Endodermal cell (in vitro differentiated cells): Measurements from ENCODE around the gene TTN. TPM values are rescaled to one million over a fixed set of nuclear protein-coding genes. Genes with fewer than 3 reads are reported as not detected.

Source experiments
- DNase-seq: peaks from one replicate; pipeline ENCODE4 v3.0.0-alpha.2; 2017
- H3K27ac ChIP-seq: 2 replicates; pipeline ENCODE4 v1.5.1; 2013; ENCODE audit warnings: mild to moderate bottlenecking, low read depth, low read length, moderate library complexity
- H3K27me3 ChIP-seq: 2 replicates; pipeline ENCODE4 v1.6.1; 2013; ENCODE audit warnings: mild to moderate bottlenecking, low read length, moderate library complexity; ENCODE audit not compliant: insufficient read depth, control insufficient read depth, poor library complexity, severe bottlenecking
- H3K36me3 ChIP-seq: 2 replicates; pipeline ENCODE4 v1.7.0; 2013; ENCODE audit warnings: mild to moderate bottlenecking, low read length, moderate library complexity; ENCODE audit not compliant: control insufficient read depth, insufficient read depth
- H3K4me1 ChIP-seq: one replicate; pipeline ENCODE4 v1.7.0; 2013; ENCODE audit warnings: low read length; ENCODE audit not compliant: control insufficient read depth, insufficient read depth
- H3K4me3 ChIP-seq: 2 replicates; pipeline ENCODE4 v1.5.1; 2013; ENCODE audit warnings: mild to moderate bottlenecking, low read length, moderate library complexity
- H3K9ac ChIP-seq: 2 replicates; pipeline ENCODE4 v1.6.1; 2013; ENCODE audit warnings: mild to moderate bottlenecking, low read length, moderate library complexity; ENCODE audit not compliant: poor library complexity, severe bottlenecking; ENCODE audit errors: extremely low read depth
- H3K9me3 ChIP-seq: 2 replicates; pipeline ENCODE4 v1.6.1; 2013; ENCODE audit warnings: mild to moderate bottlenecking, low read length, moderate library complexity; ENCODE audit not compliant: control insufficient read depth
- H3K27ac Mint-ChIP-seq: 2 replicates; pipeline ENCODE4 v1.8.0; 2020; ENCODE audit warnings: mixed read lengths
- H3K27me3 Mint-ChIP-seq: 2 replicates; pipeline ENCODE4 v1.8.0; 2021; ENCODE audit warnings: mild to moderate bottlenecking, mixed read lengths; ENCODE audit not compliant: insufficient read depth
- H3K36me3 Mint-ChIP-seq: 2 replicates; pipeline ENCODE4 v1.8.0; 2020; ENCODE audit warnings: low read depth, mixed read lengths
- H3K4me1 Mint-ChIP-seq: 2 replicates; pipeline ENCODE4 v1.8.0; 2020; ENCODE audit warnings: mixed read lengths
- H3K4me3 Mint-ChIP-seq: 2 replicates; pipeline ENCODE4 v1.8.0; 2020; ENCODE audit warnings: mild to moderate bottlenecking, moderate library complexity, mixed read lengths
- H3K9me3 Mint-ChIP-seq: 2 replicates; pipeline ENCODE4 v1.8.0; 2020; ENCODE audit warnings: mild to moderate bottlenecking, mixed read lengths
- CTCF ChIP-seq: fragments of 200-600 bp; sonication (generic); conservative IDR thresholded peaks from 2 replicates; pipeline ENCODE4 v1.5.0; 2021; ENCODE audit warnings: antibody characterized with exemption, mild to moderate bottlenecking
- WGBS, 2 experiments: methylation state at CpG; one replicate each; pipeline versions ENCODE4 v1.1.5 to v1.1.7; 2013; ENCODE audit warnings: missing lambda C conversion rate in 2 of 2, mixed read lengths in 1 of 2; ENCODE audit not compliant: insufficient coverage in 1 of 2, insufficient read length in 1 of 2; 5-methylcytosine and 5-hydroxymethylcytosine counted together
- total RNA-seq, 2 donors: library from RNA; stranded (reverse); fragmentation: NEBNext Ultra II Directional in 1 of 2; extraction: Animal tissue kit (Norgen Biotek cat#: 25700) in 1 of 2; gene quantifications; 2 replicates in 1 of 2; 3 replicates in 1 of 2; pipeline ENCODE4 v1.2.1, GENCODE V29; 2021

Gene TTN
- total RNA-seq, 2 donors from 2014 or later, result 101 to 118 TPM

- Mint-ChIP-seq H3K9me3 (no peaks in the 10 kb centered on the region), H3K4me1 (no peaks in the 10 kb centered on the region), H3K27ac (no peak overlapping the region), H3K4me3 (no peak overlapping the region), H3K27me3 (no peaks in the 10 kb centered on the region), H3K36me3 (peaks cover 95% of the 10 kb centered on the region)
- DNase-seq, result no peak
- no peaks in the 10 kb centered on the region for H3K9me3 ChIP-seq
- no peaks in the 10 kb centered on the region for H3K27me3 ChIP-seq
- H3K9ac ChIP-seq, result no peak overlapping the region
- no peaks in the 10 kb centered on the region for H3K4me1 ChIP-seq
- H3K36me3 ChIP-seq, result peaks cover 99% of the 10 kb centered on the region
- no peak overlapping the region for H3K4me3 ChIP-seq
- TF ChIP-seq CTCF, result no peak
- H3K27ac ChIP-seq, result no peak overlapping the region
- WGBS, 2 experiments, result 91 to 92% methylated on average over 3 to 4 of the region's 4 CpGs
Observed at GRCh38 chr2:178536037-178536436, 271.2 kb downstream of the TTN start.

- Histone ChIP-seq H3K9me3 (no peaks in the 10 kb centered on the region), H3K27ac (no peak overlapping the region), H3K9ac (no peak overlapping the region), H3K27me3 (no peaks in the 10 kb centered on the region), H3K36me3 (peaks cover 90% of the 10 kb centered on the region), H3K4me3 (no peak overlapping the region), H3K4me1 (no peaks in the 10 kb centered on the region)
- Mint-ChIP-seq H3K36me3 (peaks cover 92% of the 10 kb centered on the region), H3K27ac (no peak overlapping the region), H3K9me3 (no peaks in the 10 kb centered on the region), H3K27me3 (no peaks in the 10 kb centered on the region), H3K4me1 (no peaks in the 10 kb centered on the region), H3K4me3 (no peak overlapping the region)
- no peak for DNase-seq
- 95 to 98% methylated on average over 12 of the region's 12 CpGs for WGBS, 2 experiments
- no peak for TF ChIP-seq CTCF
Observed at GRCh38 chr2:178531168-178531567, 276.1 kb downstream of the TTN start.

GRCh38 chr2:178530625-178531142, 276.5 kb downstream of the TTN start:
- Mint-ChIP-seq H3K4me1 (no peaks in the 10 kb centered on the region), H3K4me3 (no peak overlapping the region), H3K27ac (no peak overlapping the region), H3K27me3 (no peaks in the 10 kb centered on the region), H3K36me3 (peaks cover 92% of the 10 kb centered on the region), H3K9me3 (peaks cover 2% of the 10 kb centered on the region)
- no peak overlapping the region for H3K9ac ChIP-seq
- no peak for TF ChIP-seq CTCF
- H3K36me3 ChIP-seq, result peaks cover 90% of the 10 kb centered on the region
- no peaks in the 10 kb centered on the region for H3K9me3 ChIP-seq
- no peak overlapping the region for H3K27ac ChIP-seq
- H3K4me3 ChIP-seq, result no peak overlapping the region
- no peaks in the 10 kb centered on the region for H3K27me3 ChIP-seq
- WGBS, 2 experiments, result 95 to 100% methylated on average over 2 to 8 of the region's 8 CpGs
- no peaks in the 10 kb centered on the region for H3K4me1 ChIP-seq
- no peak for DNase-seq
